Measurements from ENCODE around the gene ACAD8.

DNA sequence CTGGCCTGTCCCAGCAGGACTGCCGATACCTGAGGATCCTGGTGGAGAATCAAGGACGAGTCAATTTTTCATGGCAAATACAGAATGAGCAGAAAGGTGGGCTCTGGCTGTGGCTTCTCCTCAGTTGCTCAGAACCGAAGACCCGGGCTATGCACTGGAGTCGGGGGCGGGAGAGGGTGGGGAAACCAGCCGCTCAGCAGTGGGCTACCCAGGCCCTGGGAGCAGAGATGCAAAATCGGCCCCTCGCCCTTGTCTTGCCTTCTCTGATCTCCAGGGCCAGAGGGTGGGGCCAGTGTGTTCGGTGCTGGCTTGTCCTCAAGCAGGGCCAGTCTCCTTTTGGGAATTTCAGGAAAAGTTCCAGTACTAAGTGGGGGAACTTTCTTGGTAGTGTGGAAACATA is 60.0 kb downstream of the ACAD8 start:
- TF ChIP-seq POLR2A (IDR thresholded peaks at IDR 0.05; ENCODE audit: low read depth, low read length) (no peak), TAF1 (IDR thresholded peaks at IDR 0.05; ENCODE audit: borderline replicate concordance, low read depth, low read length) (no peak), POLR2AphosphoS5 (IDR thresholded peaks at IDR 0.05; ENCODE audit: low read depth, low read length) (no peak)
